ENCODE measurements around the gene EYS. TPM values are rescaled to one million over a fixed set of nuclear protein-coding genes. Genes with fewer than 3 reads are reported as not detected.

EYS gene
- total and polyA plus RNA-seq, 2 of the 8 experiments (the other 6 are each of a cell fraction or from before 2014, with no cell fraction given): 0.05 to 0.13 TPM

DNA sequence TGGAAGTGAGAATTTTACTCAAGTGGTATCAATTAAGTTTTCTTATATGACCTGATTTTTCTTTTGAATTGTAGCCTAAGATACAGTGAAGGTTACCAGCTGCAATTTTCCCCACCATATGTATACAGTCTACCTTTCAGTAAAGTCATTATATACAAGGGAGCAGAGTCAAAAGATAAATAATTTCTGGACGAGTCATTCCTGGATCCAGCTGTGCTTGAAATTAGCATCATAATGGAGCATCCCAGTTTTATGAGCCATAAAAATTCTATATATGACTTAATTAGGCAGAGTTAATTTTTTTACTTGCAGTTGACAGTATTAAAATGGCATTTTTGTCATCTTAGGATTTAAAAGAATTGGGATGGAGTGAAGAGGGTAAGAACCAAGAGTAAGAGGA is 1063.0 kb downstream of the EYS start:
- Histone ChIP-seq H4K91ac (replicated peaks; ENCODE audit: insufficient read length, low read length) (no peak overlapping the region), H3K9ac (replicated peaks in 1 of 4; ENCODE audit: extremely low read depth in 1 of 4, low read depth in 3 of 4, low read length in 3 of 4) (no peak overlapping the region), H4K5ac (ENCODE audit: insufficient read length, low read depth, low read length) (no peak overlapping the region), H3K23me2 (ENCODE audit: low read depth, low read length) (no peaks in the 10 kb centered on the region), H3K18ac (ENCODE audit: extremely low read depth, low read length) (no peak overlapping the region), H3K23ac (ENCODE audit: insufficient read length) (no peak overlapping the region), H2AFZ (ENCODE audit: low read length) (no peak overlapping the region), H3K14ac (ENCODE audit: insufficient read length) (no peak overlapping the region), H3K4me2 (ENCODE audit: insufficient read depth in 1 of 2, low read depth in 2 of 2, low read length in 2 of 2) (no peak overlapping the region), H2BK20ac (ENCODE audit: low read length) (no peak overlapping the region), H3K4ac (replicated peaks; ENCODE audit: insufficient read length, low read depth, low read length) (no peak overlapping the region), H3K56ac (replicated peaks; ENCODE audit: insufficient read length, low read depth, low read length) (no peak overlapping the region), H3K36me3 (ENCODE audit: control insufficient read depth in 2 of 4, insufficient read depth in 4 of 4, low read length in 3 of 4) (no peaks in the 10 kb centered on the region), H2BK120ac (replicated peaks; ENCODE audit: low read depth, low read length) (no peak overlapping the region), H3K4me1 (replicated peaks in 1 of 4; ENCODE audit: control insufficient read depth in 3 of 4, insufficient read depth in 4 of 4, low read length in 3 of 4) (no peaks in the 10 kb centered on the region), H3K27ac (ENCODE audit: low read depth, low read length) (no peak overlapping the region), H4K20me1 (replicated peaks in 1 of 2; ENCODE audit: control insufficient read depth in 1 of 2, insufficient read depth in 2 of 2, low read length in 2 of 2) (no peaks in the 10 kb centered on the region), H2BK12ac (ENCODE audit: low read depth, low read length) (no peak overlapping the region), H3K79me2 (ENCODE audit: control insufficient read depth in 1 of 2, insufficient read depth in 2 of 2, low read length in 2 of 2) (no peaks in the 10 kb centered on the region), H2BK5ac (ENCODE audit: low read depth, low read length) (no peak overlapping the region), H3K27me3 (replicated peaks in 1 of 4; ENCODE audit: control insufficient read depth in 3 of 4, extremely low read depth in 1 of 4, insufficient read depth in 3 of 4, low read length in 3 of 4) (no peaks in the 10 kb centered on the region), H3K79me1 (ENCODE audit: low read depth, low read length) (no peaks in the 10 kb centered on the region), H3K9me3 (ENCODE audit: insufficient read depth in 2 of 2, low read depth in 1 of 2, low read length in 1 of 2) (no peaks in the 10 kb centered on the region), H2AK5ac (ENCODE audit: low read depth, low read length) (no peak overlapping the region), H3K4me3 (ENCODE audit: extremely low read depth in 1 of 4, insufficient read depth in 2 of 4, low read depth in 3 of 4, low read length in 4 of 4) (no peak overlapping the region), H2BK15ac (ENCODE audit: low read length) (no peak overlapping the region), H4K8ac (ENCODE audit: extremely low read depth, insufficient read depth, low read length) (no peak overlapping the region)
- ChIA-PET POLR2A (ENCODE audit: partially characterized antibody) (no interaction called here), CTCF (ENCODE audit: partially characterized antibody) (no interaction called here)
- DNase-seq (ENCODE audit: low read depth in 1 of 2, low spot score in 2 of 2): no peak
- TF ChIP-seq JUND (IDR thresholded peaks at IDR 0.05; ENCODE audit: low read length): peak; percentile 50; the same call in 1 of the 2 replicates
- TF ChIP-seq TBP (IDR thresholded peaks at IDR 0.05; ENCODE audit: low read depth, low read length): no peak
- WGBS, 2 experiments (ENCODE audit: extremely low coverage in 1 of 2, insufficient coverage in 1 of 2, insufficient read length in 1 of 2, insufficient replicate concordance in 2 of 2, low coverage in 1 of 2, low lambda C conversion rate in 2 of 2, missing lambda C conversion rate in 1 of 2): 53% methylated on average over 1 of the region's 1 CpG; no CpG with 5 or more reads in 1 of the 2 experiments
- no peak for FAIRE-seq

All from H1 (cell line).